Adipocyte (in vitro differentiated cells): Measurements from ENCODE around the gene OGFRL1.
A peak's percentile ranks its signal among the peaks of the same experiment; 100 is the strongest.

Source experiments
- DNase-seq: peaks from one replicate; pipeline ENCODE4 v3.0.0-alpha.2; 2015; ENCODE audit warnings: low read depth
- H3K27me3 ChIP-seq: replicated peaks from 2 replicates; pipeline ENCODE4 v1.7.0; 2013; ENCODE audit warnings: mild to moderate bottlenecking, low read length, moderate library complexity; ENCODE audit not compliant: control insufficient read depth, insufficient read depth
- H3K36me3 ChIP-seq: 2 replicates; pipeline ENCODE4 v1.7.0; 2013; ENCODE audit warnings: low read length, mild to moderate bottlenecking, moderate library complexity; ENCODE audit not compliant: control insufficient read depth, insufficient read depth, severe bottlenecking
- H3K4me1 ChIP-seq: 2 replicates; pipeline ENCODE4 v1.7.0; 2013; ENCODE audit warnings: mild to moderate bottlenecking, low read length, moderate library complexity; ENCODE audit not compliant: control insufficient read depth, insufficient read depth
- H3K4me3 ChIP-seq: 2 replicates; pipeline ENCODE4 v1.7.0; 2013; ENCODE audit warnings: mild to moderate bottlenecking, low read length, moderate library complexity
- H3K9ac ChIP-seq: 2 replicates; pipeline ENCODE4 v1.7.0; 2013; ENCODE audit warnings: mild to moderate bottlenecking, low read length, moderate library complexity
- H3K9me3 ChIP-seq: 2 replicates; pipeline ENCODE4 v1.7.0; 2013; ENCODE audit warnings: mild to moderate bottlenecking, low read length, moderate library complexity; ENCODE audit not compliant: control insufficient read depth

Gene OGFRL1

DNA sequence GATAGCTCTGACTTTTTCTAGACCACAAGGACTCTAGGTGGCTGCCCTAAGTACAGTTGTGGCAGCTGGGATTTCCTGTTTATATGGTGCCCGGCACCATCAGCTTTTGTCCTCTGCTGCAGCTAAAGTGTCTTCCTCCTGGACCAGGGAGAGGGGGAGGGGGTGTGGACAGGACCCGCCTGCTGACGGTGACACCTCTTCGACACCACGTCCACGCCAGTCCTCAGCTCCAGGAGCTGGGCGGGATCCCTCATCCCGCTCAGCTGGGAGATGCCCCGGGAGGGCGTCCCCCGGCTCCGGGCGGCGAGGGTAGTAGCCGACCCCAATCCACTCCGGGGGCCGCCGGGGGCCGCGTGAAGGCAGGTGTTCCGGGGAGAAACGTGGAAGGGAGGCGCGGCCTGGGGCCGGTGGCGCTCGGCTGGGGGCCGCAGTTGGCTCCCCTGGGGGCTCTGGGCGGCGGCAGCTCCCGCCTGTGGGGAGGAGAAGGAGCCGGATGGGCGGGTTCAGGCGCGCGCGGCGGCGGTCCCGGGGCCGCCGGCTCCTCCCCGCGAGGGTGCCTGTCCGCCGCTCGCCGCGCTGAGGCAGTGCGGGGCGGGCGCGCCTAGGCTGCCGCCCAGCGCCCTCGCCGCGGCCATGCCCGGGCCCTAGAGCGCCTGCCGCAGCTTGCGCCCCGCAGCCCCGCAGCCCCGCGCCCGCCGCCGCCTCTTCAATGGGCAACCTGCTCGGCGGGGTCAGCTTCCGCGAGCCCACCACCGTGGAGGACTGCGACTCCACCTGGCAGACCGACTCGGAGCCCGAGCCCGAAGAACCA is at the start of gene OGFRL1:
TSS of gene OGFRL1 (plus strand) at position 584 of the 811 bp plus-strand sequence. CDS start at position 710, 126 bp downstream.
- Histone ChIP-seq H3K4me3 (peak within 1 kb of the TSS; percentile 87), H3K27me3 (no peaks in the 10 kb centered on the region), H3K4me1 (peaks cover 53% of the 10 kb centered on the region), H3K36me3 (no peaks in the 10 kb centered on the region), H3K9me3 (no peaks in the 10 kb centered on the region), H3K9ac (peak within 1 kb of the TSS; percentile 88)
- DNase-seq: peak; percentile 89

- Histone ChIP-seq H3K36me3 (no peaks in the 10 kb centered on the region), H3K4me1 (peaks cover 17% of the 10 kb centered on the region), H3K4me3 (no peak overlapping the region), H3K9me3 (peaks cover 6% of the 10 kb centered on the region), H3K9ac (no peak overlapping the region), H3K27me3 (no peaks in the 10 kb centered on the region)
- no peak for DNase-seq
These were observed 48.9 kb upstream of the OGFRL1 start for GRCh38 chr6:71239694-71240093.

GRCh38 chr6:71245265-71246049 is 43.2 kb upstream of the OGFRL1 start:
- H3K9me3 ChIP-seq: peaks cover 6% of the 10 kb centered on the region
- DNase-seq: no peak
- H3K36me3 ChIP-seq: no peaks in the 10 kb centered on the region
- no peak overlapping the region for H3K9ac ChIP-seq
- peaks cover 15% of the 10 kb centered on the region for H3K4me1 ChIP-seq
- no peak overlapping the region for H3K4me3 ChIP-seq
- no peaks in the 10 kb centered on the region for H3K27me3 ChIP-seq

- Histone ChIP-seq H3K9me3 (peaks cover 6% of the 10 kb centered on the region), H3K4me1 (peaks cover 20% of the 10 kb centered on the region), H3K36me3 (no peaks in the 10 kb centered on the region), H3K27me3 (no peaks in the 10 kb centered on the region), H3K9ac (no peak overlapping the region), H3K4me3 (no peak overlapping the region)
- DNase-seq: no peak
These were observed 42.0 kb upstream of the OGFRL1 start for GRCh38 chr6:71246596-71246995.

- H3K9ac ChIP-seq: no peak overlapping the region
- no peak overlapping the region for H3K4me3 ChIP-seq
- DNase-seq: peak; percentile 40
- no peaks in the 10 kb centered on the region for H3K9me3 ChIP-seq
- H3K4me1 ChIP-seq: peaks cover 20% of the 10 kb centered on the region
- H3K36me3 ChIP-seq: no peaks in the 10 kb centered on the region
- no peaks in the 10 kb centered on the region for H3K27me3 ChIP-seq
These were observed 40.3 kb upstream of the OGFRL1 start for GRCh38 chr6:71248306-71248765.

GRCh38 chr6:71248878-71249544 is 39.6 kb upstream of the OGFRL1 start:
- Histone ChIP-seq H3K4me3 (no peak overlapping the region), H3K9me3 (no peaks in the 10 kb centered on the region), H3K9ac (no peak overlapping the region), H3K36me3 (no peaks in the 10 kb centered on the region), H3K27me3 (no peaks in the 10 kb centered on the region), H3K4me1 (peaks cover 20% of the 10 kb centered on the region)
- no peak for DNase-seq

GRCh38 chr6:71250099-71250602 is 38.5 kb upstream of the OGFRL1 start:
- Histone ChIP-seq H3K9ac (peak overlapping the region; percentile 5), H3K36me3 (no peaks in the 10 kb centered on the region), H3K27me3 (no peaks in the 10 kb centered on the region), H3K4me3 (peak overlapping the region; percentile 65), H3K4me1 (peaks cover 20% of the 10 kb centered on the region), H3K9me3 (no peaks in the 10 kb centered on the region)
- peak; percentile 89 for DNase-seq

DNA sequence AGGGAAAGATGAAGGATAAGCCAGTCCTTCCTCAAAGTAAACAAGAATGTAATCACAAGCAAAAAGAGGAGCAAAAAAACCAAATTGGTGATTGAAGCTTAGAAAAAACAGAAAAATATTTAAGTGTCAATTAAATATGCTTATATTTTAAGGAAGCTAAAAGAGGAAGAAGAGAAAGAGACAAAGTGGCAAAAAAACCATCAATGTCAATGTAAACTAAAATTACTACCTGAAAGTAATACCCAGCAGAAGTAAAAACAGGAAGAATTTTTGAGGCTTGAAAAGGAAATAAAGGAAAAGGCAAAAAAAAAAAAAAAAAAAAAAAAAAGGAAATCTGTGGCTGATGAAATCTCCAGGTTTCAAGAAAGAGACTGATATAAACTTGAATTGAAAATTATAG is 36.2 kb upstream of the OGFRL1 start:
- peaks cover 20% of the 10 kb centered on the region for H3K4me1 ChIP-seq
- no peak overlapping the region for H3K9ac ChIP-seq
- H3K9me3 ChIP-seq: no peaks in the 10 kb centered on the region
- no peak for DNase-seq
- no peaks in the 10 kb centered on the region for H3K27me3 ChIP-seq
- no peak overlapping the region for H3K4me3 ChIP-seq
- no peaks in the 10 kb centered on the region for H3K36me3 ChIP-seq

GRCh38 chr6:71252960-71253359 is 35.7 kb upstream of the OGFRL1 start:
- Histone ChIP-seq H3K4me3 (no peak overlapping the region), H3K9me3 (no peaks in the 10 kb centered on the region), H3K4me1 (peaks cover 20% of the 10 kb centered on the region), H3K36me3 (no peaks in the 10 kb centered on the region), H3K9ac (no peak overlapping the region), H3K27me3 (no peaks in the 10 kb centered on the region)
- DNase-seq: no peak

DNA sequence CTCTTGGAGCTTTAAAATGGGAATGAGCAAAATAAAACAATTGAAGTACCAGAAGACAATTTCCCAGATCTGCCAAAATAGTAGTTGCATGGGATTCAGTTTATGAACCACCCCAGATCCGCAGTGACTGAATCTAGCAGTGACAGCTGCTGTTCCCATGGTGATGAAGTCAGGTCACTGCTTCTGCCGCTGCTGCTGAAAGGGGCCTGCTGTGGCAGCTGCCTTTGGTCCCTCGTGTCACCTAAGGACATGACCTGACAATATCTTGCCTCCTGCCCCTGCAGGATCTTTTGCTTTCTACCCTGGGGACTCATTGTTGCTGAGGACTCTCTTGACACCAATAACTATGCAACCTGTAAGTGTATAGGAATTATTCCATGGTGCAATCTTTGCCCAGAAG is 34.3 kb upstream of the OGFRL1 start:
- no peak overlapping the region for H3K9ac ChIP-seq
- no peaks in the 10 kb centered on the region for H3K9me3 ChIP-seq
- no peak for DNase-seq
- H3K27me3 ChIP-seq: no peaks in the 10 kb centered on the region
- no peak overlapping the region for H3K4me3 ChIP-seq
- H3K4me1 ChIP-seq: peaks cover 16% of the 10 kb centered on the region
- H3K36me3 ChIP-seq: no peaks in the 10 kb centered on the region
